Measurements from ENCODE around the gene GJB1.
"Not testable (repeated sequence)": the region's sequence is repeated elsewhere in the genome, so short reads cannot be mapped to it uniquely, and the experiment has no call there.

GJB1 gene

GRCh38 chrX:71222929-71223328 is at the start of gene GJB1:
Gene GJB1 (plus strand): TSS chrX:71223224. CDS start chrX:71223708, 484 bp downstream.
- no peak for DNase-seq

- DNase-seq = no peak
Observed at GRCh38 chrX:71173440-71173839, 49.6 kb upstream of the GJB1 start.

- no peak for DNase-seq
Observed at GRCh38 chrX:71174795-71175194, 48.2 kb upstream of the GJB1 start.

- no peak for DNase-seq
Observed at GRCh38 chrX:71175531-71175930, 47.5 kb upstream of the GJB1 start.

GRCh38 chrX:71177327-71177726 is 45.7 kb upstream of the GJB1 start:
- no peak for DNase-seq

- DNase-seq = peak; percentile 53 to 55
Observed at GRCh38 chrX:71178908-71179307, 44.1 kb upstream of the GJB1 start.

GRCh38 chrX:71180579-71181265 is 42.3 kb upstream of the GJB1 start:
- not testable (repeated sequence) for DNase-seq

GRCh38 chrX:71181558-71181909 is 41.5 kb upstream of the GJB1 start:
- peak; percentile 54 to 59 for DNase-seq

GRCh38 chrX:71181910-71182799 is 40.9 kb upstream of the GJB1 start:
- peak; percentile 79 to 83 for DNase-seq

GRCh38 chrX:71182871-71183270 is 40.2 kb upstream of the GJB1 start:
- DNase-seq = no peak

GRCh38 chrX:71183341-71183740 is 39.7 kb upstream of the GJB1 start:
- no peak for DNase-seq

- DNase-seq = no peak
Observed at GRCh38 chrX:71184092-71184491, 38.9 kb upstream of the GJB1 start.

GRCh38 chrX:71184803-71185495 is 38.1 kb upstream of the GJB1 start:
- no peak for DNase-seq

GRCh38 chrX:71191248-71191647 is 31.8 kb upstream of the GJB1 start:
- DNase-seq = no peak

- DNase-seq = peak; percentile 34 to 44
Observed at GRCh38 chrX:71195964-71196649, 26.9 kb upstream of the GJB1 start.

- peak; percentile 27 to 28 for DNase-seq
Observed at GRCh38 chrX:71198066-71198465, 25.0 kb upstream of the GJB1 start.

GRCh38 chrX:71199252-71200008 is 23.6 kb upstream of the GJB1 start:
- no peak for DNase-seq

GRCh38 chrX:71210816-71211215 is 12.2 kb upstream of the GJB1 start:
- DNase-seq = no peak

- no peak for DNase-seq
Observed at GRCh38 chrX:71212536-71212935, 10.5 kb upstream of the GJB1 start.

GRCh38 chrX:71214152-71214551 is 8.9 kb upstream of the GJB1 start:
- DNase-seq = no peak

GRCh38 chrX:71214604-71215337 is 8.3 kb upstream of the GJB1 start:
- DNase-seq = no peak

Measured in activated T-cell treated with anti-CD3 and anti-CD28 coated beads, Interleukin-2, amount 50 U/mL, for 48 hours (primary cell).